ENCODE measurements around the gene GRIA4. TPM values are rescaled to one million over a fixed set of nuclear protein-coding genes. Genes with fewer than 3 reads are reported as not detected.

GRIA4 gene
- total and polyA plus RNA-seq, 2 donors (not counting 1 experiment from before 2014, with no cell fraction given): not detected

DNA sequence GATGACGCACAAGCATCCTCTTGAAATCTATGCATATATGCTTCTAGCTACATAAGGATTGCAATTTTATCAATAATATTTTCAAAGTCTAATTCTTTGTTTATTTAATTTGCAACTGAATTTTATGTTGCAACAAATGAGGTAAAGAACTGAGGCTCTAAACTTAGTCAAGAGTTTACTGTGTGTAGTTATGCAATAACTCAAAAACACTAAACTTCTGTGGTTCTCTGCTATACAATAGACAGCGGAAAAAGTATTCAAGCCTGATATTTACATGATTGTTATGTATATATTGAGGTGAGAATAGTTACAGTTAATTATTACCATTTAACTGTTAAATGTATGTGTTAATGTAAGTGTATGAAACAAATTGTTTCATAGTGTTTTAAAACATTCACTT lies 379.3 kb downstream of the GRIA4 start:
- no peak for DNase-seq
- Histone ChIP-seq H3K27me3 (replicated peaks in 1 of 4; ENCODE audit: control extremely low read depth in 1 of 4, control insufficient read depth in 3 of 4, insufficient read depth in 4 of 4, low read length in 3 of 4) (no peaks in the 10 kb centered on the region), H3K27ac (ENCODE audit: low read length in 2 of 2) (no peak overlapping the region), H3K36me3 (replicated peaks in 1 of 2; ENCODE audit: control extremely low read depth in 1 of 2, control insufficient read depth in 1 of 2, extremely low read depth in 1 of 2, insufficient read depth in 2 of 2, low read length in 1 of 2) (peaks cover 0 to 4% of the 10 kb centered on the region in 2 experiments), H2AFZ (ENCODE audit: insufficient read depth, low read depth, low read length, poor library complexity, severe bottlenecking) (no peak overlapping the region), H3K4me1 (ENCODE audit: control insufficient read depth in 2 of 2, insufficient read depth in 2 of 2, low read length in 2 of 2) (no peaks in the 10 kb centered on the region), H3K79me2 (ENCODE audit: control insufficient read depth, insufficient read depth, low read length) (no peaks in the 10 kb centered on the region), H3K9me3 (ENCODE audit: control extremely low read depth in 1 of 3, control insufficient read depth in 2 of 3, insufficient read depth in 1 of 3, low read length in 2 of 3) (no peaks in the 10 kb centered on the region), H4K20me1 (ENCODE audit: control insufficient read depth, insufficient read depth, low read length, poor library complexity, severe bottlenecking) (no peaks in the 10 kb centered on the region), H3K4me3 (ENCODE audit: control extremely low read depth in 1 of 5, extremely low read depth in 1 of 5, insufficient read depth in 1 of 5, low read depth in 2 of 5, low read length in 4 of 5) (no peak overlapping the region), H3K4me2 (replicated peaks; ENCODE audit: low read depth, low read length, poor library complexity, severe bottlenecking) (no peak overlapping the region), H3K9ac (ENCODE audit: low read length) (no peak overlapping the region)
- intact Hi-C loops (cut with micrococcal nuclease): no loop called here
- H3K27ac Mint-ChIP-seq: no peak overlapping the region
- CTCF ChIA-PET: no interaction called here
- no peak overlapping the region for H3K4me3 Mint-ChIP-seq
- POLR2A ChIA-PET: no interaction called here
- no peaks in the 10 kb centered on the region for H3K4me1 Mint-ChIP-seq
- TF ChIP-seq EZH2 (IDR thresholded peaks at IDR 0.05; ENCODE audit: borderline replicate concordance, insufficient read depth, low read depth, low read length, poor library complexity, severe bottlenecking): no peak
- TF ChIP-seq, protein P1, sequence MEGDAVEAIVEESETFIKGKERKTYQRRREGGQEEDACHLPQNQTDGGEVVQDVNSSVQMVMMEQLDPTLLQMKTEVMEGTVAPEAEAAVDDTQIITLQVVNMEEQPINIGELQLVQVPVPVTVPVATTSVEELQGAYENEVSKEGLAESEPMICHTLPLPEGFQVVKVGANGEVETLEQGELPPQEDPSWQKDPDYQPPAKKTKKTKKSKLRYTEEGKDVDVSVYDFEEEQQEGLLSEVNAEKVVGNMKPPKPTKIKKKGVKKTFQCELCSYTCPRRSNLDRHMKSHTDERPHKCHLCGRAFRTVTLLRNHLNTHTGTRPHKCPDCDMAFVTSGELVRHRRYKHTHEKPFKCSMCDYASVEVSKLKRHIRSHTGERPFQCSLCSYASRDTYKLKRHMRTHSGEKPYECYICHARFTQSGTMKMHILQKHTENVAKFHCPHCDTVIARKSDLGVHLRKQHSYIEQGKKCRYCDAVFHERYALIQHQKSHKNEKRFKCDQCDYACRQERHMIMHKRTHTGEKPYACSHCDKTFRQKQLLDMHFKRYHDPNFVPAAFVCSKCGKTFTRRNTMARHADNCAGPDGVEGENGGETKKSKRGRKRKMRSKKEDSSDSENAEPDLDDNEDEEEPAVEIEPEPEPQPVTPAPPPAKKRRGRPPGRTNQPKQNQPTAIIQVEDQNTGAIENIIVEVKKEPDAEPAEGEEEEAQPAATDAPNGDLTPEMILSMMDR (IDR thresholded peaks at IDR 0.05): no peak
- no peak for ATAC-seq (ENCODE audit: low read depth)
- WGBS (ENCODE audit: insufficient coverage): no CpG with 5 or more reads among the region's 2 CpGs
- no peaks in the 10 kb centered on the region for H3K27me3 Mint-ChIP-seq
- H3K9me3 Mint-ChIP-seq (ENCODE audit: insufficient read depth): peaks cover 3% of the 10 kb centered on the region

DNA sequence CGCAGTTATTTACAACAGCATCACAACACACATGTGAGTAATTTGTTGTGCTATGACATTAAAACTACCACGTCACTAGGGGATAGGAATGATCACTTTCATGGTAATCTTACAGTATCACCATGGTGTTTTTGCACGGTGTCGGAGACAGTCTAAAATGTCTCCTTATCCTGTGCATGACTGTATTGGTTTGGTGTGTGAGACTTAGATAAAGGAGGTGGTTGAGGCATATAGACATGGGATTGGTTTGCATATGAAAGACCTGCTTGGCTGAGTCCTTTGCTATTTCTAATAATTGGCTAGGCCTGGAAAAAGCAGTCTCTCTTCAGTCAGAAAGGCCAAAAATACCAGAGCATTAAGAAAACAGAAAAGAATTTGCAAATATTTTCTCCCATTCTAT lies 382.0 kb downstream of the GRIA4 start:
- TF ChIP-seq, protein P1 (IDR thresholded peaks at IDR 0.05): no peak
- TF ChIP-seq EZH2 (IDR thresholded peaks at IDR 0.05; ENCODE audit: borderline replicate concordance, insufficient read depth, low read depth, low read length, poor library complexity, severe bottlenecking): no peak
- H3K27me3 ChIP-seq (replicated peaks in 1 of 4; ENCODE audit: control extremely low read depth in 1 of 4, control insufficient read depth in 3 of 4, insufficient read depth in 4 of 4, low read length in 3 of 4): no peaks in the 10 kb centered on the region
- Mint-ChIP-seq H3K4me3 (no peak overlapping the region), H3K27ac (no peak overlapping the region), H3K9me3 (ENCODE audit: insufficient read depth) (peaks cover 3% of the 10 kb centered on the region), H3K27me3 (no peaks in the 10 kb centered on the region), H3K4me1 (no peaks in the 10 kb centered on the region)
- H3K4me2 ChIP-seq (replicated peaks; ENCODE audit: low read depth, low read length, poor library complexity, severe bottlenecking): no peak overlapping the region
- WGBS (ENCODE audit: insufficient coverage): 100% methylated on average over 2 of the region's 4 CpGs
- no peak overlapping the region for H3K4me3 ChIP-seq (ENCODE audit: control extremely low read depth in 1 of 5, extremely low read depth in 1 of 5, insufficient read depth in 1 of 5, low read depth in 2 of 5, low read length in 4 of 5)
- H3K27ac ChIP-seq (ENCODE audit: low read length in 2 of 2): no peak overlapping the region
- H3K36me3 ChIP-seq (replicated peaks in 1 of 2; ENCODE audit: control extremely low read depth in 1 of 2, control insufficient read depth in 1 of 2, extremely low read depth in 1 of 2, insufficient read depth in 2 of 2, low read length in 1 of 2): peaks cover 0 to 17% of the 10 kb centered on the region in 2 experiments
- no peak for ATAC-seq (ENCODE audit: low read depth)
- H3K9ac ChIP-seq (ENCODE audit: low read length): no peak overlapping the region
- H4K20me1 ChIP-seq (ENCODE audit: control insufficient read depth, insufficient read depth, low read length, poor library complexity, severe bottlenecking): no peaks in the 10 kb centered on the region
- ChIA-PET CTCF (no interaction called here), POLR2A (no interaction called here)
- DNase-seq: no peak
- intact Hi-C loops (cut with micrococcal nuclease): no loop called here
- peaks cover 0 to 2% (median 0%) of the 10 kb centered on the region in 3 donors for H3K9me3 ChIP-seq (ENCODE audit: control extremely low read depth in 1 of 3, control insufficient read depth in 2 of 3, insufficient read depth in 1 of 3, low read length in 2 of 3)
- no peaks in the 10 kb centered on the region for H3K79me2 ChIP-seq (ENCODE audit: control insufficient read depth, insufficient read depth, low read length)
- no peaks in the 10 kb centered on the region for H3K4me1 ChIP-seq (ENCODE audit: control insufficient read depth in 2 of 2, insufficient read depth in 2 of 2, low read length in 2 of 2)
- H2AFZ ChIP-seq (ENCODE audit: insufficient read depth, low read depth, low read length, poor library complexity, severe bottlenecking): no peak overlapping the region

Data from B cell (primary cell).